ENCODE results near the gene MRNIP.
"Not testable (repeated sequence)": the region's sequence is repeated elsewhere in the genome, so short reads cannot be mapped to it uniquely, and the experiment has no call there.

Gene MRNIP

DNA sequence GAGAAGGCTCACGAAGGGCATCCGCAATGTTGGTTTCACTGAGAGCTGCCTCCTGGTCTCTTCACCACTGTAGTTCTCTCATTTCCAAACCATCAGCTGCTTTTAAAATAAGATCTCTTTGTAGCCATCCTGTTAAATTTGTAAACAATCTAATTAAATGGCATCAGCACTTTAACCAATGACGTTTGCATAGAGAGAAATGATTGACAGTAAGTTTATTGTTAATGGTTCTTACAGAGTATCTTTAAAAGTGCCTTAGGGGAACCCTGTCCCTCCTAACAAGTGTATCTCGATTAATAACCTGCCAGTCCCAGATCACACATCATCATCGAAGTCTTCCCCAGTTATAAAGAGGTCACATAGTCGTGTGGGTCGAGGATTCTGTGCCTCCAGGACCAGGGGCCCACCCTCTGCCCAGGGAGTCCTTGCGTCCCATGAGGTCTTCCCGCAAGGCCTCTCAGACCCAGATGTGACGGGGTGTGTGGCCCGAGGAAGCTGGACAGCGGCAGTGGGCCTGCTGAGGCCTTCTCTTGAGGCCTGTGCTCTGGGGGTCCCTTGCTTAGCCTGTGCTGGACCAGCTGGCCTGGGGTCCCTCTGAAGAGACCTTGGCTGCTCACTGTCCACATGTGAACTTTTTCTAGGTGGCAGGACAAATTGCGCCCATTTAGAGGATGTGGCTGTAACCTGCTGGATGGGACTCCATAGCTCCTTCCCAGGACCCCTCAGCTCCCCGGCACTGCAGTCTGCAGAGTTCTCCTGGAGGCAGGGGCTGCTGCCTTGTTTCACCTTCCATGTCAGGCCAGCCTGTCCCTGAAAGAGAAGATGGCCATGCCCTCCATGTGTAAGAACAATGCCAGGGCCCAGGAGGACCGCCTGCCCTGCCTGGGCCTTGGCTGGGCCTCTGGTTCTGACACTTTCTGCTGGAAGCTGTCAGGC is 21.3 kb downstream of the MRNIP start:
- DNase-seq, result peak; percentile 17

DNA sequence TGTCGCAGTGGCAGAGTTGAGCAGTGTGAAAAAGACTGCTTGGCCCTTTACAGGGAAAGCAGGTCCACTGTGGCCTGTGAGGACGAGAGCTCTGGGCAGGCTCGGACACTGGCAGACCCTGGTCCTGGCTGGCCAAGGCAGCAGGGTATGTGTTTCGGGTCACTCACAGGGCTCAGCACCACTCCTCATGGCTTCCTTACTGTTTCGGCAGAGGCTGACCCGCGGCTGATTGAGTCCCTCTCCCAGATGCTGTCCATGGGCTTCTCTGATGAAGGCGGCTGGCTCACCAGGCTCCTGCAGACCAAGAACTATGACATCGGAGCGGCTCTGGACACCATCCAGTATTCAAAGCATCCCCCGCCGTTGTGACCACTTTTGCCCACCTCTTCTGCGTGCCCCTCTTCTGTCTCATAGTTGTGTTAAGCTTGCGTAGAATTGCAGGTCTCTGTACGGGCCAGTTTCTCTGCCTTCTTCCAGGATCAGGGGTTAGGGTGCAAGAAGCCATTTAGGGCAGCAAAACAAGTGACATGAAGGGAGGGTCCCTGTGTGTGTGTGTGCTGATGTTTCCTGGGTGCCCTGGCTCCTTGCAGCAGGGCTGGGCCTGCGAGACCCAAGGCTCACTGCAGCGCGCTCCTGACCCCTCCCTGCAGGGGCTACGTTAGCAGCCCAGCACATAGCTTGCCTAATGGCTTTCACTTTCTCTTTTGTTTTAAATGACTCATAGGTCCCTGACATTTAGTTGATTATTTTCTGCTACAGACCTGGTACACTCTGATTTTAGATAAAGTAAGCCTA is 22.2 kb downstream of the MRNIP start:
- DNase-seq, result peak; percentile 77

DNA sequence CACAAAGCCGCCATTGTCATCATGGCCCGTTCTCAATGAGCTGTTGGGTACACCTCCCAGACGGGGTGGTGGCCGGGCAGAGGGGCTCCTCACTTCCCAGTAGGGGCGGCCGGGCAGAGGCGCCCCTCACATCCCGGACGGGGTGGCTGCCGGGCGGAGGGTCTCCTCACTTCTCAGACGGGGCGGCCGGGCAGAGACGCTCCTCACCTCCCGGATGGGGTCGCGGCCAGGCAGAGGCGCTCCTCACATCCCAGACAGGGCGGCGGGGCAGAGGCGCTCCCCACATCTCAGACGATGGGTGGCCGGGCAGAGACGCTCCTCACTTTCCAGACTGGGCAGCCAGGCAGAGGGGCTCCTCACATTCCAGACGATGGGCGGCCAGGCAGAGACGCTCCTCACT is 23.7 kb downstream of the MRNIP start:
- DNase-seq, result not testable (repeated sequence)

GRCh38 chr5:179834120-179834519 is 24.5 kb downstream of the MRNIP start:
- DNase-seq, result no peak

DNA sequence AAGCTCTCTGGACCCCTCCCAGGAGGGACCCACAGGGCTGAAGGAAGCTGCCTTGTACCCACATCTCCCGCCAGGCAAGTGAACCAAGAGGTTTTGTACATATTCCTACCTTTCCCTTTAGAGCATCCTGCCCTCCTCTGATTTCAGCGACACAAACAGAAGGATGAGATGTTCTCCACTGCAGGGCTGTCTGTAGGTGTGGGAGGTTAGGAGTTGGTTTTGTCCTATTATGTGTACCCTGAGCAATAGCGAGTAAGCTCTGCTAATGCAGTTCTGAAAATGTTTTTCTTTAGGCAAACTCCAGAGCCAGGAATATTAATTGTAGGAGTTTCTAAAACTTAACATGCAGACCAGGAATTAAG is 24.9 kb downstream of the MRNIP start:
- no peak for DNase-seq

DNA sequence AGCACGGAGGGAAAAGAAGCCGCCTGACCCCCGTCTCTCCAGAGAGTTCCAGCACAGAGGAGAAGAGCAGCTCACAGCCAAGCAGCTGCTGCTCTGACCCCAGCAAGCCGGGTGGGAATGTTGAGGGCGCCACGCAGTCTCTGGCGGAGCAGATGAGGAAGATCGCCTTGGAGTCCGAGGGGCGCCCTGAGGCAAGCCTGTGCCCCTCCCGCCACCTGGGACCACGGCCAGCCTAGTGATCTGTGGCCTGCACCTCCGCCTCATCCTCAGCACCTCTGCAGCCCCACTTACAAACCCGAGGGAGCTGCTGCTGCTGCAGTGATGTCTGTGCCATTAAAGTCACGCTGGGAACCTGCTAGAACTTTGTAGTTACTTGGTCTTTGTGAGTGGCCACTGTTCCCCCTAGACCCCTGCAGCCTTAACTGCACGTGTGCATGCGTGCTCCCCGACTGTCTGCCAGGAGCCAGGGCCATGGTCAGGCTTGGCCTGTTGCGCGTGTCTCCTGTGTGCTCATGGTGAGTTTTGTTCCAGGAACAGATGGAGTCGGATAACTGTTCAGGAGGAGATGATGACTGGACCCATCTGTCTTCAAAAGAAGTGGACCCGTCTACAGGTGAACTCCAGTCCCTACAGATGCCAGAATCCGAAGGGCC is 25.4 kb downstream of the MRNIP start:
- no peak for DNase-seq

- DNase-seq, result no peak
Measured at GRCh38 chr5:179832039-179832745, 26.4 kb downstream of the MRNIP start.

- DNase-seq, result no peak
Measured at GRCh38 chr5:179830818-179831468, 27.7 kb downstream of the MRNIP start.

DNA sequence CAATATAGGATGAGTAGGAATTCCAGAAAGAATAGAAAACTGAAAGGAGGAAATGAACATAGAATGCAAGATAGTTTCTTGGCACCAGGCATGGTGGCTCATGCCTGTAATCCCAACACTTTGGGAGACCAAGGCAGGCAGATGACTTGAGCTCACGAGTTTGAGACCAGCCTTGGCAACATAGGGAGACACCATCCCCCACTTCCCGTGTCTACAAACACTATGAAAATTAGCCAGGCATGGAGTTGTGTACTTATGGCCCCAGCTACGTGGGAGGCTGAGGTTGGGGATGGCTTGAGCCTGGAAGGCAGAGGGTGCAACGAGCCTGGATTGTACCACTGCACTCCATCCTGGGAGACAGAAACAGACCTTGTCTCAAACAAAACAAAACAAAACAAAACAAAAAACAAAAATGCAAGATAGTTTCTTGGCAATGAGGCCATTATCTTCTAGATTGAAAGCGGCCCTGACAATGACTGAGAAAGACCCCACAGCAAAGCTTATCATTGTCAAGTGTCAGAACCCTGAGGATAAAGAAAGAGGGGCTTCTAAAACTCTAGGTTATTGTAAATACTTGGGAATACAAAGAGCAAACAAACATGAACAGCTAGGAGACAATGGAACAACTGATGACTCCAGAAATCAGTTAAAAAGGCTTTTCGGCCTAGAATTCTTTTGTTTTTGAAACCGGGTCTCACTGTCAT is 28.7 kb downstream of the MRNIP start:
- DNase-seq, result no peak

DNA sequence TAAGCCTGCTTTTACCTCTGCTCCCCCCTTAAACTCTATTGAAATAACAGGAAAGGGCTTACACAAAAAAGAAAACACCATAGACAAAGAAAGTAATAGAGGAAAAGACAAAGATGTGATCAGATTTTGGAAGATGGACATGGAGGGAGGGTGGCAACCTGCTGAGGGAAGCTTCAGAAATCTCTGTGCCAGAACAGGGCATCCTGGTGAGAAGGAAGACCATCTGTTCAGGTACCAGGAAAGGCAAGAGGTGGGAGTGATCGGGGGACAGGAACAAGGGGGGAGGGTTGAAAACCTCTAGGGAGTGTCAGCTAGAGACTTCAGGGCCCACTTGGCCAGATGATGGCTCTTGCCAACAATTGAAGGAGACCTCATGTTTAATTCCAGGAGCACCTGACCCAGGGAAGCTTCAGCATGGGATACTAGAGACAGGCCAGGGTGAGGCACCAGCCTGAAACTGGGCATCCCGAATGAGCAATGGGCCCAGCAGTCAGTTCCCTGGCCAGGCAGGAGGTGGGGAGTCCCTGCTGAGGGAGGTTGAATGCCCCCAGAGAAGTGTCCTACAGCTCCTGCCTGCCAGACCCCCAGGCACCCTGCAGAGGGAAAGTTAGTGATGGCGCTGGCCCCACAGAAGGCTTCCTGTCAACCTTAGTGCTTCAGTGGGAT is 29.7 kb downstream of the MRNIP start:
- DNase-seq, result no peak

- no peak for DNase-seq
Measured at GRCh38 chr5:179827680-179828079, 30.9 kb downstream of the MRNIP start.

GRCh38 chr5:179825655-179826182 is 32.9 kb downstream of the MRNIP start:
- DNase-seq, result no peak

DNA sequence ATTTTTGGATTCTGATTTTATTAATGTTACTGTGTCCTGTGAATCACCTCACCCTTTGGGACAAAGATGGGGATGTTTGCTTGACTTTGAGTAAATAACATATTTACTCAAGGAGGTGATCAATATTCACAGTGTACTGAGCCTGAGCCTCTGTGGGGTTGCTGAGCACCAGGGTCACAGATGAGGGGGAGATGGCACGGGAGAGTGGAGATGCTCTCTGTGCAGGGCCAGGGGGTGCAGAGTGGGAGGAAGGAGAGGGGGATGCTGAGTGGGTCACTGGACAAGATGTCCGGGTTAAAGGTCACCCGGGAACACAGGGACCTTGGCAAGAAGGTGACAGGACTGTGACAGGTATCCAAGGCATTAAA is 33.9 kb downstream of the MRNIP start:
- no peak for DNase-seq

DNA sequence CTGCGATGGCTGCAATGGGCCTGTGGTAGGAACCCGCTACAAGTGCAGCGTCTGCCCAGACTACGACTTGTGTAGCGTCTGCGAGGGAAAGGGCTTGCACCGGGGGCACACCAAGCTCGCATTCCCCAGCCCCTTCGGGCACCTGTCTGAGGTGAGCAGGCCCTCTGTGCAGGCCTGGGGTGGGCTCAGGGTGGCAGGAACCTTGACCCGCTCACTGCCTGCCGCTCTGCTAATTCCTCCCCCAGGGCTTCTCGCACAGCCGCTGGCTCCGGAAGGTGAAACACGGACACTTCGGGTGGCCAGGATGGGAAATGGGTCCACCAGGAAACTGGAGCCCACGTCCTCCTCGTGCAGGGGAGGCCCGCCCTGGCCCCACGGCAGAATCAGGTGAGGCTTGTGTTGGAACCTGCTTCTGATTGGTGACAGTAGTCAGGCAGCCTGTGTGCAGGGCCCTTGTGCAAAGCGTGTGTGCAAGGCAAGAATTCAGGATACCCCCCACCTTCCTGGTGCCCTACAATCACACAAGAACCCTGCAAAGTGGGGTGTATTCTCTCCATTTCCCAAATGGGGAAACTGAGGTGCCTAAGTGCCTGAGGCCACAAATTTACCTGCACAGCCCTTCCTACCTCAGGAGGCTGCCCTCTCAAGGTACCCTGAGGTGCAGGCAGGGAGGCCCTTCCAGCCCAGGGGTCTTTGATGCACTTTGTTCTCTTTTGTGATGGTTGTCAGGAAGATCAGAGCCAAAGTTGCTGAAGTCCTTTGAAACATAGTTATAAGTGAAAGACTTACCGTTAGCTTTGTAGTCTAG is 34.5 kb downstream of the MRNIP start:
- DNase-seq, result no peak

DNA sequence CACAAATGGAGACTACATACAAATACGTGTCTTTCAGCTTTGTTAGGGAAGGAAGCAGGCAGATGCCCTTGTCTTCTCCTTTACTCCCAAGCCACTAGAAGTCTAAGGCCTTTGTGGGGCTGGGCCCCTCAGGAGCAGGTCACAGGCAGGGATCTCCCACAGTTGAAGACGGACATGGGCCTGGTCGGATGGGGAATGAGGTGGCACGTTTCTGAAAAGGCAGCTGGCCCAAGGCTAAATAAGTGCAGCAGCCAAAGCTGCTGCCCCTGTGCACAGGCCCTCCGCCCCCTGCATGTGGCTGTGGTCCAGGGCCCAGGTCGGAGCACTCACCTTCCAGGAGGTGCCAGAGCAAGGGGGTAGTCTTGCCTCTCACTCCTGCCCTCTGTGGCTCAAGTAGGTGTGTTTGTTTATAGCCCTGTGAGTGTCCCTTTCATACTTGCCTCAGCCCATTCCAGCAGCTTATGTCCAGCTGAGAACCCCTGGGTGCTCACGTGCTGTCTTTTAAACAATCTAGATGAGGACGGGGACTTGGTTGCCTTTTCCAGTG is 36.1 kb downstream of the MRNIP start:
- DNase-seq, result no peak

DNA sequence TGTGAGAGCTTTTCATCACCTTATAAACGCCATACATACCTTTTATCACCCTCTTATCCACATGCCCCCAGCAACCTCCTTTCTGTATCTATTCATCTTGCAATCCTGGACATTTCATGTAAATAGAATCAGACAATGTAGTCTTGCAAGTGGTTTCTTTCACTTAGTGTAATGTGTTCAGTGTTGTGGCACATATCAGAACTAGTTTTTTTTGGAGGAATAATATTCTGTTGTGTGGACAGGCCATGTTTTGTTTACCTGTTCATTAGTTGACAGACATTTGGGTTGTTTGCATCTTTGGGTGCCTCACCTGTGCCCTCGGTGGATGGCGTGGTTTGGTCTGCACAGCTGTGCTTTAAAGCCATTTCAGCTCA is 36.6 kb downstream of the MRNIP start:
- DNase-seq, result no peak

DNA sequence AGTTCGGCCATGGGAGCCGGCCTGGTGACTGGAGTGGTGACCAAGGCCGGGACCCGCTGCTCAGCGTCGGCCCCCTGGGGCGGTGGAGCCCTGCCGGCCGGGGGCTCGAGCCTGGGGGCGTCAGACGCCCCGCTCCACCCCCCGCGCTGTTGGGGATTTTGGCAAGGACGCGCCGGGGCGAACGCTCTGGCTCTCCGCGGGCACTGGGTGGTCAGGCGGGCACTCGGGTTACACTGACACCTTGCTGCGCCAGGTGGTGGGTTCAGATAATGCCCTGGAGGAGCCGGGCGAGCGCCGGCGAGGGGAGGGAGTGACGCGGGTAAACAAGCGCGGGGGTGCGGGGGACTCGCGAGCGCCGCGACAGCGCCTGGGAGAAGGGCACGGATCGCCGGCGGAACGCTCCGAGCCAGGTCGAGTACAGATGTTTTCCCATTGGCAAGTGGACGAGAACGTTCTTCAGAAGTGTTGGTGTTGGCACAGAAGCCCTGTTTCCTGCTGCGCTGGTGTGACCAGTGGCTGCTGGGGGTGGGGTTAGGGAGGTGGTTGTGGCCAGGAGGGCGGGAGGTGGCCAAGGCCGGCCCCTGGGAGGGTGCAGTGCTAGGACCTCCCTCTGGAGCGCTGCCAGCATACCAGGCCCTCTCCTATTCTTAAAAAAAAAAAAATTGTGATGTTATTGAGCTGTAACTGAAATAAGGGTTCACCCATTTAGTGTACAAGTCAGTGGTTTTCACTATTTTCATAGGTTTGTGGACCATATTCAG is 37.1 kb downstream of the MRNIP start:
- DNase-seq, result peak; percentile 92

GRCh38 chr5:179820483-179821297 is 37.9 kb downstream of the MRNIP start, which contains the start of gene SQSTM1:
Gene SQSTM1, plus strand, starts transcription at chr5:179820905. Its CDS starts 32 bp downstream, at chr5:179820937.
- DNase-seq, result peak; percentile 89
